Naive thymus-derived CD4-positive, alpha-beta T cell (primary cell): ENCODE results near the gene PRRC2B. TPM values are rescaled to one million over a fixed set of nuclear protein-coding genes. Genes with fewer than 3 reads are reported as not detected.

Experiments
- ATAC-seq: fragments of 150-1000 bp; cut with Tn5 transposase; 2 replicates; pipeline ENCODE4 v1.10.0; 2021; ENCODE audit warnings: mild to moderate bottlenecking, moderate library complexity
- CTCF ChIA-PET: fragments of 350-600 bp; sonication (Branson Sonifier 250); formaldehyde crosslinking; loops from one replicate; lab custom pipeline; 2021; ENCODE audit warnings: antibody characterized with exemption; lab: Charles Lee
- POLR2A ChIA-PET: fragments of 350-600 bp; sonication (Branson Sonifier 250); formaldehyde crosslinking; loops from one replicate; lab custom pipeline; 2021; ENCODE audit warnings: antibody characterized with exemption, inconsistent platforms; lab: Charles Lee
- DNase-seq, 9 donors: peaks; one replicate each; pipeline versions ENCODE4 v3.0.0 to v3.0.0-alpha.2; 2020 to 2022; ENCODE audit warnings: mixed read lengths in 1 of 9
- H3K27ac ChIP-seq: one replicate; pipeline ENCODE4 v1.7.0; 2013; ENCODE audit warnings: mild to moderate bottlenecking, low read depth, low read length, moderate library complexity
- H3K27me3 ChIP-seq, 2 donors: one replicate each; pipeline ENCODE4 v1.7.0; 2013; ENCODE audit warnings: low read length in 2 of 2, mild to moderate bottlenecking in 2 of 2, moderate library complexity in 2 of 2; ENCODE audit not compliant: control insufficient read depth in 2 of 2, insufficient read depth in 2 of 2
- H3K36me3 ChIP-seq, 3 experiments: 1 replicate in 2 of 3; 2 replicates in 1 of 3; pipeline ENCODE4 v1.7.0; 2013; ENCODE audit warnings: low read length in 3 of 3, mild to moderate bottlenecking in 3 of 3, moderate library complexity in 1 of 3; ENCODE audit not compliant: insufficient read depth in 3 of 3, control insufficient read depth in 2 of 3
- H3K4me1 ChIP-seq, 2 donors: one replicate each; pipeline ENCODE4 v1.7.0; 2013; ENCODE audit warnings: low read length in 2 of 2, mild to moderate bottlenecking in 2 of 2, moderate library complexity in 1 of 2; ENCODE audit not compliant: control insufficient read depth in 2 of 2, insufficient read depth in 2 of 2
- H3K4me3 ChIP-seq: 2 replicates; pipeline ENCODE4 v1.7.0; 2013; ENCODE audit warnings: mild to moderate bottlenecking, low read length
- H3K9me3 ChIP-seq, 3 experiments: 1 replicate in 2 of 3; 2 replicates in 1 of 3; pipeline ENCODE4 v1.7.0; 2013; ENCODE audit warnings: low read length in 3 of 3; ENCODE audit not compliant: control insufficient read depth in 2 of 3
- H3K27ac Mint-ChIP-seq, 9 donors: one replicate each; pipeline ENCODE4 v1.8.0; 2020 to 2022; ENCODE audit warnings: mixed read lengths in 9 of 9, mild to moderate bottlenecking in 8 of 9, moderate library complexity in 5 of 9, inconsistent platforms in 2 of 9
- H3K27me3 Mint-ChIP-seq, 5 donors: one replicate each; pipeline ENCODE4 v1.8.0; 2021 to 2022; ENCODE audit warnings: mixed read lengths in 5 of 5, mild to moderate bottlenecking in 1 of 5
- H3K36me3 Mint-ChIP-seq, 5 donors: one replicate each; pipeline ENCODE4 v1.8.0; 2020 to 2022; ENCODE audit warnings: mixed read lengths in 5 of 5, mild to moderate bottlenecking in 3 of 5, inconsistent platforms in 1 of 5
- H3K4me1 Mint-ChIP-seq, 7 donors: one replicate each; pipeline ENCODE4 v1.8.0; 2020 to 2022; ENCODE audit warnings: mixed read lengths in 7 of 7, mild to moderate bottlenecking in 3 of 7, inconsistent platforms in 1 of 7
- H3K4me3 Mint-ChIP-seq, 10 donors: one replicate each; pipeline ENCODE4 v1.8.0; 2020 to 2022; ENCODE audit warnings: mild to moderate bottlenecking in 10 of 10, mixed read lengths in 10 of 10, moderate library complexity in 6 of 10, inconsistent platforms in 2 of 10
- H3K9me3 Mint-ChIP-seq, 11 donors: one replicate each; pipeline ENCODE4 v1.8.0; 2020 to 2022; ENCODE audit warnings: mixed read lengths in 11 of 11, mild to moderate bottlenecking in 4 of 11, inconsistent platforms in 1 of 11, moderate library complexity in 1 of 11
- intact Hi-C, 2 donors: fragments of 100-400 bp; cut with micrococcal nuclease; formaldehyde crosslinking; loops; one replicate each; pipeline ENCODE4 v1.15.1; 2023
- polyA plus RNA-seq, 2 donors: library from polyadenylated mRNA; unstranded; fragments of 300-500 nt; fragmentation: Illumina TruSeq; gene quantifications; one replicate each; pipeline ENCODE4 v1.2.3, GENCODE V29; 2021
- total RNA-seq, 6 experiments: library from RNA in 5 of 6; stranded (reverse) in 5 of 6; gene quantifications; 1 replicate in 5 of 6; 2 replicates in 1 of 6; pipeline ENCODE4 v1.2.3 and lab custom pipeline; 2021 to 2026

Gene PRRC2B
- total and polyA plus RNA-seq, 7 experiments from 2014 or later, result 29.8 to 382 (median 227) TPM

- H3K27me3 Mint-ChIP-seq, result no peaks in the 10 kb centered on the region
- POLR2A ChIA-PET, result no interaction called here
- H3K36me3 ChIP-seq, result peaks cover 24 to 95% (median 59%) of the 10 kb centered on the region in 3 experiments
Measured at GRCh38 chr9:131477816-131478419, 84.0 kb downstream of the PRRC2B start.

GRCh38 chr9:131478421-131478868 lies 84.6 kb downstream of the PRRC2B start:
- Histone ChIP-seq H3K9me3 (no peaks in the 10 kb centered on the region), H3K27ac (no peak overlapping the region), H3K27me3 (no peaks in the 10 kb centered on the region), H3K36me3 (peaks cover 25 to 95% (median 59%) of the 10 kb centered on the region in 3 experiments), H3K4me1 (no peaks in the 10 kb centered on the region), H3K4me3 (no peak overlapping the region)
- peaks cover 7 to 45% (median 17%) of the 10 kb centered on the region in 5 donors for H3K36me3 Mint-ChIP-seq
- ChIA-PET CTCF (interaction anchor here (0.8 to 6.1 kb wide), 8 partner anchors 11 to 267 kb away, joined by 3 to 45 read pairs (median 3); no protein-coding TSS in a partner anchor), POLR2A (no interaction called here)
- ATAC-seq (peak; percentile 61), DNase-seq (peak; percentile 19 to 65 (median 51))
- H3K27ac Mint-ChIP-seq, result peak overlapping the region in 6 of 9 donors; percentile 11 to 87 (median 64)
- H3K4me1 Mint-ChIP-seq, result peaks cover 0 to 8% (median 3%) of the 10 kb centered on the region in 7 donors
- no peaks in the 10 kb centered on the region for H3K9me3 Mint-ChIP-seq
- intact Hi-C loops, result loop anchor here (1.0 to 5.0 kb wide), 5 partner anchors 70 to 128 kb away; no protein-coding TSS in a partner anchor
- no peak overlapping the region for H3K4me3 Mint-ChIP-seq
- no peaks in the 10 kb centered on the region for H3K27me3 Mint-ChIP-seq

More at GRCh38 chr9:131477816-131478419, 84.0 kb downstream of the PRRC2B start:
- no peak overlapping the region for H3K4me3 ChIP-seq
- no peak overlapping the region for H3K27ac ChIP-seq
- ATAC-seq (peak; percentile 3), DNase-seq (no peak)
- H3K4me1 ChIP-seq, result no peaks in the 10 kb centered on the region
- CTCF ChIA-PET, result interaction anchor here (0.5 to 6.1 kb wide), 7 partner anchors 11 to 267 kb away, joined by 3 to 45 read pairs (median 3); no protein-coding TSS in a partner anchor
- Mint-ChIP-seq H3K36me3 (peaks cover 7 to 45% (median 22%) of the 10 kb centered on the region in 5 donors), H3K4me3 (no peak overlapping the region), H3K27ac (peak overlapping the region in 6 of 9 donors; percentile 11 to 87 (median 64)), H3K4me1 (peaks cover 0 to 8% (median 3%) of the 10 kb centered on the region in 7 donors), H3K9me3 (no peaks in the 10 kb centered on the region)
- H3K27me3 ChIP-seq, result no peaks in the 10 kb centered on the region
- intact Hi-C loops, result loop anchor here (1.0 to 5.0 kb wide), 5 partner anchors 70 to 128 kb away; no protein-coding TSS in a partner anchor
- H3K9me3 ChIP-seq, result no peaks in the 10 kb centered on the region

- H3K9me3 ChIP-seq, result no peaks in the 10 kb centered on the region
- no peaks in the 10 kb centered on the region for H3K27me3 ChIP-seq
- Mint-ChIP-seq H3K27ac (peak overlapping the region in 2 of 9 donors; percentile 52 to 71), H3K4me3 (no peak overlapping the region), H3K4me1 (peaks cover 0 to 8% (median 3%) of the 10 kb centered on the region in 7 donors), H3K36me3 (peaks cover 7 to 44% (median 16%) of the 10 kb centered on the region in 5 donors), H3K27me3 (no peaks in the 10 kb centered on the region), H3K9me3 (no peaks in the 10 kb centered on the region)
- intact Hi-C loops, result loop anchor here (1.0 to 5.0 kb wide), 5 partner anchors 71 to 129 kb away; no protein-coding TSS in a partner anchor
- H3K27ac ChIP-seq, result no peak overlapping the region
- ATAC-seq (no peak), DNase-seq (no peak)
- peaks cover 25 to 95% (median 64%) of the 10 kb centered on the region in 3 experiments for H3K36me3 ChIP-seq
- POLR2A ChIA-PET, result interaction anchor here (1.0 kb wide), 1 partner anchor 20 kb away, joined by 4 read pairs; no protein-coding TSS in a partner anchor
- no peak overlapping the region for H3K4me3 ChIP-seq
- CTCF ChIA-PET, result interaction anchor here (0.8 to 6.1 kb wide), 4 partner anchors 20 to 129 kb away, joined by 3 to 45 read pairs (median 3); no protein-coding TSS in a partner anchor
- no peaks in the 10 kb centered on the region for H3K4me1 ChIP-seq
Measured at GRCh38 chr9:131478911-131479310, 85.0 kb downstream of the PRRC2B start.

- Histone ChIP-seq H3K27me3 (no peaks in the 10 kb centered on the region), H3K27ac (no peak overlapping the region), H3K4me3 (no peak overlapping the region), H3K4me1 (no peaks in the 10 kb centered on the region), H3K9me3 (no peaks in the 10 kb centered on the region), H3K36me3 (peaks cover 34 to 95% (median 64%) of the 10 kb centered on the region in 3 experiments)
- H3K27me3 Mint-ChIP-seq, result no peaks in the 10 kb centered on the region
- peaks cover 0 to 37% (median 16%) of the 10 kb centered on the region in 5 donors for H3K36me3 Mint-ChIP-seq
- DNase-seq (no peak), ATAC-seq (no peak)
- intact Hi-C loops, result no loop called here
- POLR2A ChIA-PET, result interaction anchor here (1.0 to 1.2 kb wide), 2 partner anchors 19 to 20 kb away, joined by 4 read pairs; no protein-coding TSS in a partner anchor
- no peaks in the 10 kb centered on the region for H3K9me3 Mint-ChIP-seq
- H3K27ac Mint-ChIP-seq, result peak overlapping the region in 3 of 9 donors; percentile 14 to 49 (median 43)
- H3K4me3 Mint-ChIP-seq, result no peak overlapping the region
- H3K4me1 Mint-ChIP-seq, result peaks cover 0 to 4% (median 0%) of the 10 kb centered on the region in 7 donors
- CTCF ChIA-PET, result interaction anchor here (0.6 to 6.1 kb wide), 3 partner anchors 37 to 131 kb away, joined by 3 to 45 read pairs (median 9); no protein-coding TSS in a partner anchor
Measured at GRCh38 chr9:131480258-131480657, 86.4 kb downstream of the PRRC2B start.

GRCh38 chr9:131481441-131482342 lies 87.8 kb downstream of the PRRC2B start:
- H3K4me1 ChIP-seq, result no peaks in the 10 kb centered on the region
- H3K4me3 Mint-ChIP-seq, result no peak overlapping the region
- H3K4me1 Mint-ChIP-seq, result peaks cover 0 to 6% (median 2%) of the 10 kb centered on the region in 7 donors
- no peaks in the 10 kb centered on the region for H3K27me3 ChIP-seq
- peaks cover 0 to 43% (median 18%) of the 10 kb centered on the region in 5 donors for H3K36me3 Mint-ChIP-seq
- ChIA-PET POLR2A (interaction anchor here (0.6 to 0.8 kb wide), 3 partner anchors 19 to 264 kb away, joined by 3 to 5 read pairs (median 5); no protein-coding TSS in a partner anchor), CTCF (interaction anchor here (6.1 kb wide), 1 partner anchor 132 kb away, joined by 45 read pairs; no protein-coding TSS in a partner anchor)
- H3K36me3 ChIP-seq, result peaks cover 38 to 95% (median 64%) of the 10 kb centered on the region in 3 experiments
- no peaks in the 10 kb centered on the region for H3K9me3 ChIP-seq
- H3K27ac Mint-ChIP-seq, result peak overlapping the region in 4 of 9 donors; percentile 28 to 75 (median 69)
- H3K4me3 ChIP-seq, result no peak overlapping the region
- ATAC-seq (no peak), DNase-seq (peak in 1 of 9 donors; percentile 6)
- no peaks in the 10 kb centered on the region for H3K27me3 Mint-ChIP-seq
- intact Hi-C loops, result no loop called here
- no peak overlapping the region for H3K27ac ChIP-seq
- H3K9me3 Mint-ChIP-seq, result no peaks in the 10 kb centered on the region
